Measurements from ENCODE around the gene ADAT3.

The ADAT3 gene

GRCh38 chr19:1962674-1963073 is 57.5 kb downstream of the ADAT3 start:
- DNase-seq, result no peak
